H1 (cell line): ENCODE data around the gene PNCK. TPM values are rescaled to one million over a fixed set of nuclear protein-coding genes. Genes with fewer than 3 reads are reported as not detected.

Experiments used
- BRCA1 ChIP-seq: IDR thresholded peaks from 2 replicates; pipeline ENCODE4 v1.6.1; 2012; ENCODE audit warnings: low read depth, low read length, improper control_type of control experiment
- KDM1A ChIP-seq: fragments of 200-600, 300-600 bp; sonication (generic); IDR thresholded peaks from 2 replicates; pipeline ENCODE4 v1.7.1; 2016; ENCODE audit warnings: mild to moderate bottlenecking, low read length, borderline replicate concordance
- polyA plus RNA-seq, 7 experiments: library from polyadenylated mRNA; depleted of rRNA in 3 of 7; stranded (reverse) in 5 of 7; unstranded in 2 of 7; fragments of >200 nt in 5 of 7; fragments of 200-250 nt in 2 of 7; gene quantifications; 1 replicate in 5 of 7; 2 replicates in 1 of 7; 4 replicates in 1 of 7; pipeline versions ENCODE4 v1.2.1 to v1.2.3, GENCODE V29; 2011 to 2013; ENCODE audit warnings: missing spikeins in 2 of 7, mixed read lengths in 2 of 7
- total RNA-seq: library from RNA; stranded (reverse); fragmentation: NEBNext Ultra II Directional; extraction: Animal tissue kit (Norgen Biotek cat#: 25700); gene quantifications from 2 replicates; pipeline ENCODE4 v1.2.1, GENCODE V29; 2021

The PNCK gene
- total and polyA plus RNA-seq, 2 of the 8 experiments (the other 6 are each of a cell fraction or from before 2014, with no cell fraction given), result 6.2 to 6.3 TPM

DNA sequence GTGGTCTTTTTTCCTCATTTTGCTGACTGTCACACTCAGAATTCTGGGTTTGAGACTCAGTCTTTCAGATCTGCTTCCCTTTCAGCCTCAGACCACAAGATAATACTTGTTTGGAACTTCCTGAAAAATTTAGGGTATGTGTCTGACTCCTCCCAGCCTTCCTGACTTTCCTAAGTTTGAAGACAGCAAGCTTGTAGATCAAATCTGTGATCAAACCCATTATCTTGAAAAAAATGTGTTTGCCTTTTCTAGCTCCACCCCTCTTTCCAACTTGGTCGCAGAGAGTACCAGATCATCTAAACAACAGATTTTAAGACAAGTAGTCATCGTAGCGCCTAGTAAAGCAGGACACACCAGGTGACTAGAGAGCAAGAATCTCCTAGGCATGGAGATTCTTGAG, 40.6 kb upstream of the PNCK start (continued):
- TF ChIP-seq BRCA1, result no peak
- TF ChIP-seq KDM1A, result no peak
